HCT116 (cell line): ENCODE results near the gene PKP3. TPM values are rescaled to one million over a fixed set of nuclear protein-coding genes. Genes with fewer than 3 reads are reported as not detected.

ENCODE experiments used
- ATAC-seq: fragments of 200-7000 bp; cut with Tn5 transposase; 2 replicates; pipeline ENCODE4 v1.9.1; 2020; ENCODE audit warnings: mild to moderate bottlenecking, moderate library complexity
- BruUV-seq: library from RNA; stranded (reverse); fragments of 400-500 nt; replicated peaks from 2 replicates; lab custom pipeline; 2021; lab: Mats Ljungman, UMichigan
- CTCF ChIA-PET: fragments of 300-600 bp; sonication (Branson Sonifier 250); formaldehyde crosslinking; loops from one replicate; lab custom pipeline; 2021; ENCODE audit warnings: antibody characterized with exemption; lab: Charles Lee
- POLR2A ChIA-PET: fragments of 300-600, 350-600 bp; sonication (Branson Sonifier 250); formaldehyde crosslinking; loops from one replicate; lab custom pipeline; 2021; ENCODE audit warnings: antibody characterized with exemption; lab: Charles Lee
- RAD21 ChIA-PET, 2 experiments: fragments of 300-600 bp; sonication (Branson Sonifier 250); formaldehyde crosslinking; loops; one replicate each; lab custom pipeline; 2023; ENCODE audit warnings: low total read pairs in 2 of 2; ENCODE audit not compliant: uncharacterized antibody in 2 of 2, unreplicated experiment in 2 of 2, low non-redundant PET in 1 of 2; lab: Charles Lee
- DNase-seq: peaks from one replicate; pipeline ENCODE4 v3.0.0-alpha.2; 2010; ENCODE audit warnings: low read depth, low spot score
- H2AFZ ChIP-seq: fragments of 200-600 bp; shearing (Covaris generic), sonication (generic); 2 replicates; pipeline ENCODE4 v1.6.1; 2017; ENCODE audit warnings: low read depth, mixed run types, mixed read lengths, antibody characterized with exemption, low read length; ENCODE audit not compliant: poor library complexity, severe bottlenecking
- H3K27ac ChIP-seq: 2 replicates; pipeline ENCODE4 v1.5.1; 2012; ENCODE audit warnings: low read depth, low read length
- H3K27me3 ChIP-seq: fragments of 200-600 bp; sonication (generic); 2 replicates; pipeline ENCODE4 v1.6.1; 2016; ENCODE audit warnings: mixed run types, low read length, mixed read lengths; ENCODE audit not compliant: insufficient read depth
- H3K36me3 ChIP-seq, 2 experiments: fragments of 200-500 bp in 1 of 2; fragments of 200-600 bp in 1 of 2; sonication (Bioruptor generic) in 1 of 2; sonication (generic) in 1 of 2; 2 replicates each; pipeline versions ENCODE4 v1.5.1 to v1.6.1; 2014 to 2016; ENCODE audit warnings: low read length in 2 of 2, inconsistent platforms in 1 of 2, mixed read lengths in 1 of 2, mixed run types in 1 of 2; ENCODE audit not compliant: insufficient read depth in 2 of 2, control insufficient read depth in 1 of 2
- H3K4me1 ChIP-seq, 2 experiments: fragments of 200-600 bp in 1 of 2; sonication (generic) in 1 of 2; 2 replicates each; pipeline versions ENCODE4 v1.5.1 to v1.6.1; 2012 to 2017; ENCODE audit warnings: low read length in 2 of 2, inconsistent platforms in 1 of 2, mild to moderate bottlenecking in 1 of 2, mixed read lengths in 1 of 2, mixed run types in 1 of 2, moderate library complexity in 1 of 2; ENCODE audit not compliant: insufficient read depth in 2 of 2, control insufficient read depth in 1 of 2
- H3K4me2 ChIP-seq: fragments of 200-600 bp; sonication (generic); 2 replicates; pipeline ENCODE4 v1.6.1; 2017; ENCODE audit warnings: mixed run types, low read length, mixed read lengths
- H3K4me3 ChIP-seq, 2 experiments: fragments of 200-600 bp in 1 of 2; sonication (generic) in 1 of 2; replicated peaks in 1 of 2; 2 replicates each; pipeline ENCODE4 v1.5.1; 2011 to 2016; ENCODE audit warnings: low read length in 2 of 2, control low read depth in 1 of 2, low read depth in 1 of 2, mild to moderate bottlenecking in 1 of 2, mixed read lengths in 1 of 2, mixed run types in 1 of 2
- H3K79me2 ChIP-seq: fragments of 200-600 bp; sonication (generic); 2 replicates; pipeline ENCODE4 v1.6.1; 2017; ENCODE audit warnings: mild to moderate bottlenecking, mixed run types, low read length, moderate library complexity, mixed read lengths; ENCODE audit not compliant: insufficient read depth
- H3K9ac ChIP-seq: fragments of 200-600 bp; sonication (generic); 2 replicates; pipeline ENCODE4 v1.6.1; 2016; ENCODE audit warnings: low read length, mixed read lengths
- H3K9me2 ChIP-seq: fragments of 200-600 bp; sonication (generic), shearing (Covaris generic); 2 replicates; pipeline ENCODE4 v1.6.1; 2017; ENCODE audit warnings: mixed run types, mild to moderate bottlenecking, moderate library complexity; ENCODE audit not compliant: insufficient read depth
- H3K9me3 ChIP-seq, 2 experiments: fragments of 200-500 bp in 1 of 2; fragments of 200-600 bp in 1 of 2; sonication (Bioruptor generic) in 1 of 2; sonication (generic) in 1 of 2; 2 replicates each; pipeline ENCODE4 v1.6.1; 2014 to 2017; ENCODE audit warnings: low read length in 2 of 2, mixed read lengths in 2 of 2, inconsistent platforms in 1 of 2, low read depth in 1 of 2, mild to moderate bottlenecking in 1 of 2, mixed run types in 1 of 2, moderate library complexity in 1 of 2; ENCODE audit not compliant: control insufficient read depth in 1 of 2, insufficient read depth in 1 of 2
- H4K20me1 ChIP-seq: fragments of 200-600 bp; sonication (generic), shearing (Covaris generic); 2 replicates; pipeline ENCODE4 v1.6.1; 2017; ENCODE audit warnings: mixed run types, mild to moderate bottlenecking, moderate library complexity; ENCODE audit not compliant: insufficient read depth
- CBX3 ChIP-seq: IDR thresholded peaks from 2 replicates; pipeline ENCODE4 v1.6.1; 2012; ENCODE audit warnings: low read depth
- EGR1 ChIP-seq: IDR thresholded peaks from 2 replicates; pipeline ENCODE4 v1.6.1; 2012; ENCODE audit warnings: low read depth
- ELF1 ChIP-seq: IDR thresholded peaks from 2 replicates; pipeline ENCODE4 v1.6.1; 2012; ENCODE audit warnings: low read depth, borderline replicate concordance
- EZH2 ChIP-seq: fragments of 200-600 bp; sonication (generic); IDR thresholded peaks from 2 replicates; pipeline ENCODE4 v1.6.1; 2017; ENCODE audit warnings: antibody characterized with exemption, mixed run types
- EZH2phosphoT487 ChIP-seq: fragments of 200-600 bp; IDR thresholded peaks from 2 replicates; pipeline ENCODE4 v1.6.1; 2018; ENCODE audit warnings: antibody characterized with exemption, borderline replicate concordance
- RAD21 ChIP-seq: IDR thresholded peaks from 2 replicates; pipeline ENCODE4 v1.6.1; 2012; ENCODE audit warnings: low read depth, mild to moderate bottlenecking
- SIN3A ChIP-seq: IDR thresholded peaks from 2 replicates; pipeline ENCODE4 v1.6.1; 2012; ENCODE audit warnings: low read depth
- SP1 ChIP-seq: IDR thresholded peaks from 2 replicates; pipeline ENCODE4 v1.6.1; 2012; ENCODE audit warnings: low read depth
- SRF ChIP-seq: IDR thresholded peaks from 2 replicates; pipeline ENCODE4 v1.6.1; 2012; ENCODE audit warnings: low read depth
- ZBTB33 ChIP-seq: IDR thresholded peaks from 2 replicates; pipeline ENCODE4 v1.6.1; 2011; ENCODE audit warnings: mild to moderate bottlenecking, low read length, moderate library complexity; ENCODE audit not compliant: insufficient replicate concordance; ENCODE audit errors: extremely low read depth
- ZNF274 ChIP-seq: fragments of 200-500 bp; sonication (Bioruptor generic); IDR thresholded peaks from 2 replicates; pipeline ENCODE4 v1.6.1; 2014; ENCODE audit warnings: mild to moderate bottlenecking, low read depth, low read length, inconsistent platforms
- intact Hi-C: fragments of 100-400 bp; cut with micrococcal nuclease; formaldehyde crosslinking; loops from 2 replicates; pipeline ENCODE4 v1.10.0; 2022
- total RNA-seq: library from RNA; stranded (reverse); gene quantifications from one replicate; pipeline ENCODE4 v1.2.1, GENCODE V29; 2021; ENCODE audit not compliant: unreplicated experiment
- TF ChIP-seq, protein P1 (sequence below): IDR thresholded peaks from 2 replicates; pipeline ENCODE4 v1.6.1; 2012

The PKP3 gene
- total RNA-seq, 1 experiment from 2014 or later: 157 TPM

DNA sequence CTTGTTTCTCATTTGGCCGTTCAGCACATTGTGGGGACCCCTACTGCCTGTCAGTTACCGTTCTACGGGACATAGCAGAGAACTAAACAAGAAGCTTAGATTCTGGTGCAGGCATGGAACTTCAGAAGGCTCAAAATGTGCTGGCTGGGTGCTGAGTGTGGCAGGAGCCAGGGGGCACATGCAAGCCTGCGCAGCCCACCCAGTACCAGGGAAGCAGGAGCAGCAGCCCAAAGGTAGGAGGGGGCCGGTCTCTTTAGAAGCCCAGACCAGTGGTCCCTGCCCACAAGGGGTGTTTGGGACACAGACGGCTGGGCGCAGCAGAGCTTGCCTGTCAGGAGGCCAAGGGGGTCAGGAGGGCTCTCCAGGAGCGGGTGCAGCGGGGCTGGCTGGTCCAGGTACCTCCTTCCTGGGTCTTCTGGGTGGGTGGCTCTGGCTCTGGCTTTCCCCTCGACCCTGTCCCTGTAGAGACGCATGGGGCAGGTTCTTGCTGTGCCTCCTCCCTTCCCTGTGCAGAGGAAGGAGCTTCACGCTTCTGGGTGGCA is 58.3 kb downstream of the PKP3 start:
- no peak for ATAC-seq
- H3K4me3 ChIP-seq: 0 out of 4 replicates have a peak overlapping the region, but pooled peaks of 1 of the 2 experiments have one; percentile 86
- H3K79me2 ChIP-seq: peaks cover 80% of the 10 kb centered on the region
- H3K9ac ChIP-seq: peak overlapping the region; percentile 88; the same call in 1 of the 2 replicates
- peaks cover 11 to 26% of the 10 kb centered on the region in 2 experiments; a peak in 3 of 4 replicates for H3K36me3 ChIP-seq
- no peaks in the 10 kb centered on the region for H3K9me3 ChIP-seq
- ChIA-PET RAD21 (no interaction called here), POLR2A (no interaction called here), CTCF (no interaction called here)
- TF ChIP-seq ZNF274: no peak
- TF ChIP-seq EZH2phosphoT487: no peak
- no peak for TF ChIP-seq EZH2
- no peak for TF ChIP-seq CBX3
- no peak for TF ChIP-seq ZBTB33
- TF ChIP-seq RAD21: no peak
- TF ChIP-seq SRF: no peak
- no peak for TF ChIP-seq ELF1
- TF ChIP-seq SP1: no peak
- no peak for TF ChIP-seq SIN3A
- TF ChIP-seq, protein P1, sequence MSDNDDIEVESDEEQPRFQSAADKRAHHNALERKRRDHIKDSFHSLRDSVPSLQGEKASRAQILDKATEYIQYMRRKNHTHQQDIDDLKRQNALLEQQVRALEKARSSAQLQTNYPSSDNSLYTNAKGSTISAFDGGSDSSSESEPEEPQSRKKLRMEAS: no peak
- no peak for TF ChIP-seq EGR1
- no peaks in the 10 kb centered on the region for H4K20me1 ChIP-seq
- H3K4me2 ChIP-seq: no peak overlapping the region
- H3K27ac ChIP-seq: no peak overlapping the region
- H3K9me2 ChIP-seq: no peaks in the 10 kb centered on the region
- H3K27me3 ChIP-seq: no peaks in the 10 kb centered on the region
- H2AFZ ChIP-seq: no peak overlapping the region
- DNase-seq: no peak
- no TSS peak for BruUV-seq
- peaks cover 19 to 34% of the 10 kb centered on the region in 2 experiments for H3K4me1 ChIP-seq
- intact Hi-C loops: loop anchor here (5.0 kb wide), 1 partner anchor 215 kb away; the partner anchor contains the start of genes PSMD13 and SIRT3
